Kidney (tissue), 14 donors: ENCODE data around the gene BRCA2. TPM values are rescaled to one million over a fixed set of nuclear protein-coding genes. Genes with fewer than 3 reads are reported as not detected.

Experiments
- DNase-seq, 5 donors: peaks; one replicate each; pipeline ENCODE4 v3.0.0-alpha.2; 2013 to 2020
- FAIRE-seq: peaks from 2 replicates; lab custom pipeline; 2012; peaks lifted over from hg19 to GRCh38; lab: Jason Lieb, UNC
- H3K27ac ChIP-seq, 2 donors: one replicate each; pipeline ENCODE4 v1.7.0; 2013; ENCODE audit warnings: low read depth in 2 of 2, low read length in 2 of 2, inconsistent platforms in 1 of 2
- H3K27me3 ChIP-seq: one replicate; pipeline ENCODE4 v1.7.1; 2013; ENCODE audit warnings: low read length, inconsistent platforms; ENCODE audit not compliant: control insufficient read depth, insufficient read depth
- H3K36me3 ChIP-seq, 3 donors: one replicate each; pipeline versions ENCODE4 v1.7.0 to v1.7.1; 2013; ENCODE audit warnings: low read length in 3 of 3, control low read depth in 1 of 3, inconsistent platforms in 1 of 3; ENCODE audit not compliant: insufficient read depth in 3 of 3, control insufficient read depth in 2 of 3
- H3K4me1 ChIP-seq, 3 donors: one replicate each; pipeline versions ENCODE4 v1.7.0 to v1.7.1; 2013; ENCODE audit warnings: low read length in 3 of 3, inconsistent platforms in 1 of 3, low read depth in 1 of 3; ENCODE audit not compliant: control insufficient read depth in 2 of 3, insufficient read depth in 2 of 3
- H3K4me3 ChIP-seq, 3 donors: one replicate each; pipeline versions ENCODE4 v1.7.0 to v1.8.1; 2013; ENCODE audit warnings: low read length in 3 of 3, control low read depth in 1 of 3, inconsistent platforms in 1 of 3
- H3K9ac ChIP-seq, 3 donors: one replicate each; pipeline versions ENCODE4 v1.7.0 to v1.7.1; 2013; ENCODE audit warnings: low read length in 3 of 3, control low read depth in 1 of 3, inconsistent platforms in 1 of 3
- H3K9me3 ChIP-seq, 3 donors: one replicate each; pipeline versions ENCODE4 v1.7.0 to v1.7.1; 2013; ENCODE audit warnings: low read length in 3 of 3, control low read depth in 1 of 3, inconsistent platforms in 1 of 3; ENCODE audit not compliant: control insufficient read depth in 2 of 3, insufficient read depth in 1 of 3
- CTCF ChIP-seq: IDR thresholded peaks from 3 replicates; pipeline ENCODE4 v1.5.1; 2012; ENCODE audit warnings: mild to moderate bottlenecking, moderate library complexity, borderline replicate concordance; ENCODE audit not compliant: insufficient read depth; ENCODE audit errors: extremely low read depth
- intact Hi-C: fragments of 100-400 bp; cut with DNase I; formaldehyde crosslinking; loops from one replicate; pipeline ENCODE4 v1.11.1; 2022
- polyA plus RNA-seq: library from polyadenylated mRNA; stranded (reverse); fragments of 350-450 nt; fragmentation: Illumina TruSeq; extraction: RNeasy Lipid Tissue Mini Kit (QIAGEN cat#74804); gene quantifications from one replicate; pipeline ENCODE4 v1.2.3, GENCODE V29; 2014; ENCODE audit warnings: low read depth, low replicate concordance; ENCODE audit not compliant: insufficient read depth
- total RNA-seq: library from RNA; stranded (reverse); fragmentation: NEBNext Ultra II Directional; extraction: Animal tissue kit (Norgen Biotek cat#: 25700); gene quantifications from one replicate; pipeline ENCODE4 v1.2.1, GENCODE V29; 2021
- donor health status: control.
- donor health status: control.
- donor health status: control.
- donor health status: control.
- donor health status: control.
- donor health status: DM: yes; HTN: yes; CAD: no.
- donor health status: Normal renal cell carcinoma (clear cell type).

BRCA2 gene
- total and polyA plus RNA-seq, 2 donors from 2014 or later: 0.02 to 2.0 TPM

- H3K4me3 ChIP-seq: no peak overlapping the region
- H3K9me3 ChIP-seq: no peaks in the 10 kb centered on the region
- TF ChIP-seq CTCF: no peak
- DNase-seq: no peak
- no peak for FAIRE-seq
- H3K9ac ChIP-seq: no peak overlapping the region
- H3K36me3 ChIP-seq: no peaks in the 10 kb centered on the region
- intact Hi-C loops: no loop called here
- no peaks in the 10 kb centered on the region for H3K4me1 ChIP-seq
- no peaks in the 10 kb centered on the region for H3K27me3 ChIP-seq
- H3K27ac ChIP-seq: no peak overlapping the region
These were observed 69.4 kb downstream of the BRCA2 start for GRCh38 chr13:32384702-32385101.

- no peak for DNase-seq
- intact Hi-C loops: no loop called here
- no peaks in the 10 kb centered on the region for H3K9me3 ChIP-seq
- no peak overlapping the region for H3K4me3 ChIP-seq
- H3K9ac ChIP-seq: no peak overlapping the region
- no peaks in the 10 kb centered on the region for H3K4me1 ChIP-seq
- no peaks in the 10 kb centered on the region for H3K36me3 ChIP-seq
- no peak for FAIRE-seq
- TF ChIP-seq CTCF: no peak
- no peaks in the 10 kb centered on the region for H3K27me3 ChIP-seq
- no peak overlapping the region for H3K27ac ChIP-seq
These were observed 70.1 kb downstream of the BRCA2 start for GRCh38 chr13:32385410-32385809.

DNA sequence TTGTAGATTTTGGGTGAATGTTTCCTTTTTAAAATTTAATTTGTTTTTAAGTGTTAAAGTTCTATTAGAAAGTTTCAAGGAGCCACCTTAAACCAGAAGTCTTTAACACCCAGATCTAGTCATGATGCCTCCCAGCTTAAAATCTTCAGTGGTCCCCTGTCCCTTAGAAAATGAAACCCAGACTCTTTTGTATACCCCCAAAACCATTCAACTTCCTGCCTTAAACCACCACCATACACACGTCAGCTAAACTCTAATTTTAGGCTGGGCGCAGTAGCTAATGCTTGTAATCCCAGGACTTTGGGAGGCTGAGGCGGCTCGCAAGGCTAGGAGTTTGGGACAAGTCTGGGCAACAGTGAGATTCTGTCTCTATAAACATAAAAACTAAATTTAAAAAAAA is 74.7 kb downstream of the BRCA2 start:
- DNase-seq (no peak), FAIRE-seq (no peak)
- H3K27ac ChIP-seq: no peak overlapping the region
- intact Hi-C loops: no loop called here
- no peaks in the 10 kb centered on the region for H3K36me3 ChIP-seq
- H3K27me3 ChIP-seq: no peaks in the 10 kb centered on the region
- H3K4me3 ChIP-seq: no peak overlapping the region
- no peaks in the 10 kb centered on the region for H3K4me1 ChIP-seq
- no peaks in the 10 kb centered on the region for H3K9me3 ChIP-seq
- no peak overlapping the region for H3K9ac ChIP-seq
- no peak for TF ChIP-seq CTCF

- intact Hi-C loops: no loop called here
- no peak for FAIRE-seq
- Histone ChIP-seq H3K9ac (no peak overlapping the region), H3K4me1 (no peaks in the 10 kb centered on the region), H3K9me3 (no peaks in the 10 kb centered on the region), H3K4me3 (no peak overlapping the region), H3K27me3 (no peaks in the 10 kb centered on the region), H3K36me3 (no peaks in the 10 kb centered on the region), H3K27ac (no peak overlapping the region)
- TF ChIP-seq CTCF: no peak
- DNase-seq: no peak
These were observed 75.2 kb downstream of the BRCA2 start for GRCh38 chr13:32390484-32390883.
